RCC 7860 (cell line): ENCODE results near the gene PGAM2.
A peak's percentile ranks its signal among the peaks of the same experiment; 100 is the strongest.

Experiments
- DNase-seq: peaks from one replicate; pipeline ENCODE4 v3.0.0-alpha.2; 2015; ENCODE audit warnings: low spot score
- FAIRE-seq: peaks from 2 replicates; lab custom pipeline; 2012; peaks lifted over from hg19 to GRCh38; lab: Jason Lieb, UNC

PGAM2 gene

DNA sequence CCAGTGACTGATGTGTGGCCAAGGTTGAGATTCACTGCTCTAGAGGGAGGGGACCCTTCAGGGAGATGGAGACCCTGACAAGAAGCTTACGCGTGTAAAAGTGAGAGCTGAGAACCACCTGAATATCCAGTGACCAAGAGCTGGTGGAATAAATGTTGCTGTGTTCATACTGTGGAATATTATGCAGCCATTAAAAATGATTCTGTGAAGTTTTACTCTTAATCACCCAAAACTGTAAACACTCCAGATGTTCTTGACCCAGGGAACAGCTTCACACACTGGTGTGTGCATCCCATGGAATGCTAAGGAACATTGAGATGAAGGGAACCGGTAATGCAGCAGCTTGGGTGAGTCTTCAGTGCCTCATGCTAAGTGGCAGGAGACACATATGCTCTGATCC is 21.3 kb upstream of the PGAM2 start:
- FAIRE-seq, result no peak
- DNase-seq, result no peak

DNA sequence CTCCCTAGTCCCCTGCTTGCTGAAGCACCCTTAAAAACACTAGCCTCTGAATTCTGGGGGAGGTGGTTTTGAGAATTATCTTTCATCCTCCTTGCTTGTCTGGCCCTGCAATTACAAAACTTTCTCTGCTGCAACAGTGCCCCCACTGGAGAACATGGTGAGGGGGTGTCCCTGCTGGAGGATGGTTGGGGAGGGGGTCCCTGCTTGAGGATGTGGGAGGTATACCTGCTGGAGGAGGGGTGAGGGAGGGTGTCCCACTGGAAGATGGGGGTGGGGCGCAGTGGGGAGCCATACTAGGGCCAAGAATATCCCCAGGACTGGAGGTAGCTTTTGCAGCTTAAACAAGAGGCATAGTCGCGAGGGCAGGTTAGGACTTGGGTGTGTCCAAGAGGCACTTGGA is 20.2 kb upstream of the PGAM2 start:
- DNase-seq (no peak), FAIRE-seq (no peak)

- DNase-seq (no peak), FAIRE-seq (no peak)
Measured at GRCh38 chr7:44084701-44085100, 19.3 kb upstream of the PGAM2 start.

DNA sequence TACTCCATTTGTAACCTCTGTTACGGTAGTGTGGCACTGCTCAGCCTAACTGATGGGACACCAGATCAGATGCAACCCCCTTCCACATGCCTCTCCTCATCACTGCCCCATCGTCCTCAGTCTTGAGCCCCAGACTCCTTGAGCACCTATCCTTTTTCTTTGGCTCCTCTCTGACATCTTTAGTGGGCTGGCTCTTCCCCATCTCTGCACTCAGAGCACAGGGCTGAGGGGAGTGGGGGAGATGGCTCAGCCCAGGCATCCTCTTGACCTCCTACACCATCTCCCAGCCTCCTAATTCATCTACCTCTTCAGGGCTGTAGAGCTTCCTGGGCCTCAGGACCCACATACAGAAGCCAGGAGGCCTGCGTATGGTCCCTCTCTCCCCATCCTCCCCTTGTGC is 18.4 kb upstream of the PGAM2 start:
- FAIRE-seq (no peak), DNase-seq (no peak)

DNA sequence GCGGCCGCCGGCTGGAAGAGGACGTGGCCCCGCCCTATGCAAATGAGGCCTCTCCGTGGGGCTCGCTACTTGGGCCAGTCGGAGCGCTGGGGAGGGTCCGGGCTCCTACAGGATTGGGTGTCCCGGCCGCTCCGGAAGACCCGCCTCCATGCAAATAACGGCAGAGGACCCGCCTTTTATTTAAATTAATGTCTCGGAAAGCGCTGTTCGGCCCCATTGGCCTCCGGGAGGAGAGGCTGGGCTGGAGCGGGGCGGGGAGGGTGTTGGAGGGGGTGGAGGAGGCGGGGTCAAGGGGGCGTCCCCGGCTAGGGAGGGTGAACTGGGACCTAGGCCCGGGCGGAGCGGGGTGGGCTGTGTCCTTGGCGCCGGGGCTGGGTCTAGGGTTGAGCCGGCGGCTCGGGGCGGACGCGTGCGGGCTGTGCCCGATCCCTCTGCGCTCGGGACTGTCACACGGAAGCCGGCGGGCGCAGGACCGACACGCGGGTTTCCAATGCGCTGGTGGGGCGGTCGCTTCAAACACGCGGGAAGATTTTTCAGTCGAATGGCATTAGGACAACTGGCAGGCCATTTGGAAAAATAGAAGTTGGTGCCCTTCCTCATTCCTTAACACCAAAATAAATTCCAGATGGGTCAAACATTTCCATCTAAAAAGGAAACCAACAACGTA is 17.3 kb upstream of the PGAM2 start:
- peak; percentile 98 for DNase-seq
- peak; percentile 69 for FAIRE-seq

GRCh38 chr7:44081266-44081748 is 15.9 kb upstream of the PGAM2 start:
- DNase-seq (no peak), FAIRE-seq (no peak)

DNA sequence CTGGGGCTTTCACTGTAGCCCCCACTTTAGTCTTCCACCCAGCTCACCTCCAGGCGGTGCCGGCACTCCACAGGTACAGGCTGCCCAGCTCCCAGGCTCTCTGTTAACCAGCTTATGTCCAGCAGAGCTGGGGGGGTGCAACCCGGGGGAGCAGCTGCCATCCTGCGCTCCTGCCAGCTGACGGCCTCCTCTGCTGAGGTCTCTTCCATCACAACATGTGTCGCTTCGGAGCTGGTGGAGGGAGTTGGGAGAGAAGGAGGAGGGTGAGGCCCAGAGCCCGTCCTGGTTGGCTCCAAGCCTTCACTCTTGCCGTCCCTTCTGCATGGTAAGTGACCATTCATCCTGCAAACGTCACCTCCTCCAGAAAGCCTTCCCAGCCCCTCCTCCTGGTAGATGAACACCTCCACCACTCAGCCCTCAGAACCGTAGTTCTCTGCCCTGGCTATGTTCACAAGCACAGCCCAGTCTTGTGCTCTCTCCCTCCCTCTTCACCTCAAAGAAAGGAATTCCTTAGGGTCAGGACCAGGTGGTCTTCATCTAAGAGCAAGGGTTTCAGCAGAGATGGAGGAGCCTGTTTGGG is 15.4 kb upstream of the PGAM2 start:
- FAIRE-seq, result no peak
- no peak for DNase-seq

- no peak for FAIRE-seq
- DNase-seq, result no peak
Measured at GRCh38 chr7:44080118-44080517, 14.8 kb upstream of the PGAM2 start.

GRCh38 chr7:44079331-44080021 is 14.1 kb upstream of the PGAM2 start:
- FAIRE-seq (no peak), DNase-seq (no peak)

- FAIRE-seq (no peak), DNase-seq (no peak)
Measured at GRCh38 chr7:44078521-44078920, 13.2 kb upstream of the PGAM2 start.

DNA sequence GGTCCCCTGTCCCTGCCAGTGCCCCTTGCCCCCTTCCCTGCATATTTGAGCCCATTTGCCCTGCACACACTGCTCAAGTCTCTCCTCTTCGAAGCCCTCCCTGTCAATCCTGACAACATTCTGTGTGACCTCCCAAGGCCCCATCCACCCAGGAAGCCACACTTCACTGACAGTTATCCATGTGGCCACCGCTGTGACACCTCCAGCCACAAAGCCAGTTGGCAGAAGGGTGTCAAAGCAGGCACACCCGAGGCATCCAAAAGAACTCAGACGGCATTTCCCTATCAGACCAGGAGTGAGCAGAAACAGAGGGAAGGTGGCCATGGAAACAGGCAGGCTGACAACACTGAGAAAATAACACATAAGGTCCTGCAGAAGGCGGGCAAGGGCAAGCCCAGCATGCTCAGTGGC is 12.3 kb upstream of the PGAM2 start:
- FAIRE-seq, result no peak
- DNase-seq, result no peak

DNA sequence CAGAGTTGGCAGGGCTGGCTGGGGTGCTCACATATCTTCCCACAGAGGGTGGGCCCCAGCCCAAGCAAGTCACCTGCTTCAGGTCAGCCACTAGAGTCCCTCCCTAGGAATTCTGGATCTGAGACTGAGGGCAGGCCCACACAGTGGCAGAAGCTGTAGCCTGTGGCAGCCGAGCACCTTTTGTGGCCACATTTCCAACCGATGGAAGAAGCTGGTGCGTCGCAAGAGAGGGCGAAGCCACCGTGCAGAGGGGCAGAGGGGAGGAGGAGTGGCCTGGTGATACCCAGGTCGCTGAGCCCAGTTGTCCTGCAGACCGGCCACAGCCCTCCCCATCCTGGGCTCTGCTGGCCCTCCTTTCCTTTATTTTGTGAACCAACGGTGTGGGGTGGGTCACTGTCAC is 11.7 kb upstream of the PGAM2 start:
- no peak for DNase-seq
- FAIRE-seq, result no peak

DNA sequence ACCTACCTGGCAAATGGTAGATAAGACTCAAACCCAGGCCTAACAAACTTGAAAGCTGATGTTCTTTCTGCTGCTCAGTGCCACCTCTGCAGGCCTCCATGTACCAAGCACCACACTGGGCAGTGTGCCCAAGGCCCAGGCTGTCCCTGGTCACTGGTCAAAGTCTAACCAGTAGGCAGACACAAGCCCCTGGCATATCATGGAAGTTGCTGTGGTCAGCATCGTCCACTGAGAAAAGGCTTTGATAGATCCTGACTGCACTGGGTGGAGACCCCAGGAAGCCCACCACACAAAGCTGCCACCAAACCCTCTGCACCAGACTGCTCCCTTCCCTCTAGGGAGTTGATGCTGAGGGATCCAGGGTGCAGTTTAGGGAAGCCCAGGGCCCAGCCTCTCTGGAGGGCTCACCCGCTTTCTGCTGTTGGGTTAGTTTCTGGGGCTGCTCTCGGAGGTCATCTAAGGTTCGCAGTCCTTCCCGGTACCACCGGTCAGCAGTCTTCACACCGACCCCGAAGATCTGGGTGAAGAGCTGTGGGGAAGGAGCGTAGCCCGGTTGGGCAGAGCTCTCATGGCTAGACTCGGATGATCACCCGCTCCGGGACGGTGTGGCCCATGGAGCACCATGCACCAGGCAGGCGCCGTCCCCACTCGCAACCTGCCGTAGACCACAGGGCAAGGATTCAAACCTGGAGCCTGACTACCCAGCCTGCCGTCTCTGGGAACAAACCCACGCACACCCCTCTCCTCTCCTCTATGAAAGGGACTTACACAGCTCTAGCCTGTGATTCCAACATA is 10.9 kb upstream of the PGAM2 start:
- FAIRE-seq (no peak), DNase-seq (no peak)

- DNase-seq (no peak), FAIRE-seq (no peak)
Measured at GRCh38 chr7:44075296-44076075, 10.1 kb upstream of the PGAM2 start.

- DNase-seq (no peak), FAIRE-seq (no peak)
Measured at GRCh38 chr7:44074349-44074695, 9.0 kb upstream of the PGAM2 start.

- DNase-seq, result no peak
- FAIRE-seq, result no peak
Measured at GRCh38 chr7:44073664-44074348, 8.4 kb upstream of the PGAM2 start.

GRCh38 chr7:44072364-44073231 is 7.2 kb upstream of the PGAM2 start:
- peak; percentile 56 for FAIRE-seq

DNA sequence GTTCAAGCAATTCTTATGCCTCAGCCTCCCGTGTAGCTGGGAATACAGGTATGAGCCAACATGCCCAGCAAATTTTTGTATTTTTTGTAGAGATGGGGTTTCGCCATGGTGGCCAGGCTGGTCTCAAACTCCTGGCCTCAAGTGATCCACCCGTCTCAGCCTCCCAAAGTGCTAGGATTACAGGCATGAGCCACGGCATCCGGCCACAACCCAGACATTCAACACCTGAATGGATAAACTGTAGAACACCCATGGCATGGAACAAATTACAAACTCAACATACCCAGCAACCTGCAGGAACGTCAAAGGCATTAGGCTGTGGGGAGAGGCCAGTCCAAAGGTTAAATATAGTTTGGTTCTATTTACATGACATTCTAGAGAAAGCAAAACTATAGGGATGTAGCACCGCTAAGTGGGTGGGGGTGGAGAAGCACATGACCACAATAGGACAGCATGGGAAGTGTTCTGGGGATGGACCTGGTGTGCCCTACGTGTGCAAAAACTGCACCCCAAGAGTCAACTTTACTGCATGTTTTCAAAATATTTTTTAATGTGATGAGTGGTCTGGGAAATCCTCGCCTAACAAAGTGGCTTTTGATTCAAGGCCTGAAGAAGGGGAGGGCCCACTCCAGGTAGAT is 6.5 kb upstream of the PGAM2 start:
- DNase-seq, result no peak
- no peak for FAIRE-seq

More at GRCh38 chr7:44072364-44073231, 7.2 kb upstream of the PGAM2 start:
- DNase-seq, result peak; percentile 79

DNA sequence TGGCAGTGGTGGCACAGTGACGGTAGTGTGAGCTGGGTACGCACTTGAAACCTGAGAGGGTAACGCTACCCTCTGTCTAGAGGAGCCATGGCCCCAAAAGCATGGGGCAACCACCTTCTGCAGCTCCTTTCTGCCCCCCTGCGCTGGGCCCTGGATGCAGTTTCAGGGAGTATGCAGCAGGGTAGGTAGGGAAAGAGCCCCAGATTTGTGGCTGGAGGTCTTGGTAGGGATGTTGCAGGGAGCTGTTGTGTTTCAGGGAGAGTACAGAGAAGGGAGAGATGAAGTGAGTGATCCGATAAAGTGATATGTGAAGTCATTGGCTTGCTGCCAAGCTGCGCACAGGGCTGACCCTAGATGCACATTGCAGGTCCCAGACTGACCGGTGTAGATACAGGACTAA is 2.7 kb upstream of the PGAM2 start:
- no peak for FAIRE-seq
- no peak for DNase-seq
